HG03565 (cell line): Measurements from ENCODE around the gene NDUFS3.
A peak's percentile ranks its signal among the peaks of the same experiment; 100 is the strongest.
"Not testable (repeated sequence)": the region's sequence is repeated elsewhere in the genome, so short reads cannot be mapped to it uniquely, and the experiment has no call there.

ENCODE experiments used
- ATAC-seq: cut with Tn5 transposase; IDR thresholded peaks from one replicate; pipeline ENCODE4 v1.9.1; 2021; ENCODE audit warnings: mild to moderate bottlenecking, moderate library complexity; ENCODE audit not compliant: unreplicated experiment

The NDUFS3 gene

DNA sequence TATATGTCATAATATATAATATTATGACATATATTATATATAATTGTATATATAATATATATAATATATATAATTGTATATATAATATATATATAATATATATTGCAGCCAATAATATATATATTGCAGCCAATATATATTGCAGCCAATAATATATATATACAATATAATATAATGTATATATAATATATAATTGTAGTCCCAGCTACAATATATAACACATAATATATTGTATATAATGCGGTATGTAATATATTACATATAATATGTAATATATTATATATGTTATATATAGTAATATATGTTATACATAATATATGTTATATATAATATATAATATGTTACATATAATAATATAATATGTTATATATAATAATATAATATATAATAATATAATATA lies 20.2 kb upstream of the NDUFS3 start:
- ATAC-seq: no peak

DNA sequence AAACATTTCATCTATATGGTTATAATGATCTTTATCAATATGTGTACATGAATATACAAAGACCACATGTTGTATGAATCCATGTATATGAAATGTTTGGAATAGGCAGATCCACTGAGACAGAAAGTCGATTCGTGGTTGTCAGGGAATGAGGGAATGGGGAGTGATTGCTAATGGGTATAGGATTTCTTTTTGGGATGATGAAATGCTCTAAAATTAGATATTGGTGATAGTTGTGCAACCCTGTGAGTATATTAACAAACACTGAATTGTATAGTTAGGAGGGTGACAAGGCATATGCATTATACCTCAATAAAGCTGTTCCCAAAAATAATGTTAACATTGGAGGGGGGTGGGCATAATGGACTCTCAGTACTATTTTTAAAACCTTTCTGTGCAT lies 18.4 kb upstream of the NDUFS3 start:
- no peak for ATAC-seq

DNA sequence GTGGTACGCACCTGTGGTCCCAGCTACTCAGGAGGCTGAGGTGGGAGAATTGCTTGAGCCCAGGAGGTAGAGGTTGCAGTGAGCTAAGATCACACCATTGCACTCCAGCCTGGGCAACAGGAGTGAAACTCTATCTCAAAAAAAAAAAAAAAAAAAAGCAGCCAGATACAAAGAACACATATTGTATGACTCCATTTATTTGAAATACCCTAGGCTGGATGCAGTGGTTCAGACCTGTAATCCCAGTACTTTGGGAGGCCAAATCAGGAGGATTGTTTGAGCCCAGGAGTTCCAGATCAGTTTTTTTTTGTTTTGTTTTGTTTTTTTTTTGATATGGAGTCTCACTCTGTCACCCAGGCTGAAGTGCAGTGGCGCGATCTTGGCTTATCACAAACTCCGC lies 16.5 kb upstream of the NDUFS3 start:
- not testable (repeated sequence) for ATAC-seq

DNA sequence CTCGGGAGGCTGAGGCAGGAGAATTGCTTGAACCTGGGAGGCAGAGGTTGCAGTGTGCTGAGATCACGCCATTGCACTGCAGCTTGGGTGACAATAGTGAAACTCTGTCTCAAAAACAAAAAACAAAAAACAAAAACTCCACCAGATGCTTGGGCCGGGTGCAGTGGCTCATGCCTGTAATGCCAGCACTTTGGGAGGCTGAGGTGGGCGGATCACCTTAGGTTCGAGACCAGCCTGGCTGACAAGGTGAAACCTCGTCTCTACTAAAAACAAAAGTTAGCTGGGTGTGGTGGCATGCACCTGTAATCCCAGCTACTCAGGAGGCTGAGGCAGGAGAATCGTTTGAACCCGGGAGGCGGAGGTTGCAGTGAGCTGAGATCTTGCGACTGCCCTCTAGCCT lies 14.5 kb upstream of the NDUFS3 start:
- ATAC-seq: not testable (repeated sequence)

DNA sequence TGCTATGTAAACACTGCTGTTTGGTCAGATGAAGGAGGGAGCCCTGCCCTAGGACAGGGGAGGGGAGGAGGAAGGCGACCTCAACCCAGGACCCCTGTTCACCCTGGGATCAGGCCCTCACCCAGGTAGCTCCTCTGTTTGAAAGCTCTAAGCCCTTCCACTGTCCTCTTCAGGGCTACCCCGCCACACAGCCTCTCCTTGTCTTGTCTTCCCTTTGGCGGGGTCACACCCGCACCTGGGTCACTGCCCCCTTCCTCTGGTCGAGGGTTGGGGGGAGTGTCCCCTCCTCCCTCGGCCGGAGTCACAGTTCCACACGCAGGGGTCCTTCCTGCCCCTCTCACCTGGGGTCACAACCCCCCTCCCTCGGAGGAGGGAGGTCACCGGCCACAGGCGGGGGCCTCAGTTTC lies 13.9 kb upstream of the NDUFS3 start:
- no peak for ATAC-seq

DNA sequence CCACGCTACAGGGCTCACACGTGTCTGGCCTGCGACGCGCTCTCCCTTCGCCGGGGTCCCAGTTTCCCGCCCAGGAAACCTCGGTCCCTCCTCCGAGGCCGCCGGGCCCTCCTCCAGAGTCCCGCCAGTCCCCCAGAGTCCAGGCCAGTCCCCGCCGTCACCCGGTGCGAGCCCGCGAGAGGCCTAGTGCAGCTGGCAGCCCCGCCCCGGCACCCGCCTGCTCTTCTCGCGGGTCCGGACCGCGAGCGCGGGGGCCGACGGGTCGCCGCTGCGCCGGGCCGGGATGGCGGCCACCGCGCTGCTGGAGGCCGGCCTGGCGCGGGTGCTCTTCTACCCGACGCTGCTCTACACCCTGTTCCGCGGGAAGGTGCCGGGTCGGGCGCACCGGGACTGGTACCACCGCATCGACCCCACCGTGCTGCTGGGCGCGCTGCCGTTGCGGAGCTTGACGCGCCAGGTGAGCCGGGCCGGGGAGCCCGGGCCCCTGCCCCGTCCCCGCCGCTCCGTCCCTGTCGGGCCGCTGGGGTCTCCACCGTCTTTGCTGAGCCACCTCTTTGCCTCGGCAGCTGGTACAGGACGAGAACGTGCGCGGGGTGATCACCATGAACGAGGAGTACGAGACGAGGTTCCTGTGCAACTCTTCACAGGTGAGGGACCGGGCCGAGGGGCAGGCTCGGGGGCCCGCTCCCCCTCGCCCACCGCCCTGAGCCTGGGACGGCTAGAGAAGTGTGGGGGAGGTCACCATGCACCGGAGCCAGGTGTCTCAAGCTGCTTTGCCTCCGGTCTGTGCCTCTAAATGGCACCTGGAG lies 13.3 kb upstream of the NDUFS3 start, which contains the start of gene PTPMT1:
TSS of gene PTPMT1 (plus strand) at position 260 of the 809 bp plus-strand sequence. CDS start at position 284, 24 bp downstream.
- ATAC-seq: peak; percentile 73

DNA sequence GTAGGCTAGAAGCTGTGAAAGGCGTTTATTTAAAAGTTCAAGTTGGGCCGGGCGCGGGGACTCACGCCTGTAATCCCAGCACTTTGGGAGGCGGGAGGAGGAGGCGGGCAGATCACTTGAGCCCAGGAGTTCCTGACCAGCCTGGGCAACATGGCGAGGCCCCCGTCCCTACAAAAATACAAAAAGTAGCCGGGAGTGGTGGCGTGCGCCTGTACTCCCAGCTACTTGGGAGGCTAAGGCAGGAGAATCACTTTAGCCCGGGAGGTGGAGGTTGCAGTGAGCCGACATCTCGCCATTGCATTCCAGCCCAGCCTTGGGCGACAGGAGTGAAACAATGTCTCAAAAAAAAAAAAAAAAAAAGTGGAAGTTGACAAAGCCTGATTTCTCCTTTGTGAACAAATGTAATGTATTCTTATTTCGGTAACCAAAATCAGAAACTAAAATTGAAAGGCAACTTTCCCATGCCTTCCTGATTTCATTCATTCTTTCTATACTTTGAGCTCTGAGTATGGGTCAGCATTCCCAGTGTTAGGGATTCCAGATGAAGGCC lies 12.7 kb upstream of the NDUFS3 start:
- no peak for ATAC-seq

DNA sequence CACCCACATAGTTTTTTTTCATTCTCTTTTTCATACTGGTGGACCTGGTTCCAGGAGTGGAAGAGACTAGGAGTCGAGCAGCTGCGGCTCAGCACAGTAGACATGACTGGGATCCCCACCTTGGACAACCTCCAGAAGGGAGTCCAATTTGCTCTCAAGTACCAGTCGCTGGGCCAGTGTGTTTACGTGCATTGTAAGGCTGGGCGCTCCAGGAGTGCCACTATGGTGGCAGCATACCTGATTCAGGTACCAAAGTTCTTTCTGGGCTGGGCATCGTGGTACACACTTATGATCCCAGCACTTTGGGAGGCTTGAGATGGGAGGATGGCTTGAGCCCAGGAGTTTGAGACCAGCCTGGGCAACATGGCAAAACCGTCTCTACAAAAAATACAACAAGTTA lies 9.2 kb upstream of the NDUFS3 start:
- ATAC-seq: no peak

DNA sequence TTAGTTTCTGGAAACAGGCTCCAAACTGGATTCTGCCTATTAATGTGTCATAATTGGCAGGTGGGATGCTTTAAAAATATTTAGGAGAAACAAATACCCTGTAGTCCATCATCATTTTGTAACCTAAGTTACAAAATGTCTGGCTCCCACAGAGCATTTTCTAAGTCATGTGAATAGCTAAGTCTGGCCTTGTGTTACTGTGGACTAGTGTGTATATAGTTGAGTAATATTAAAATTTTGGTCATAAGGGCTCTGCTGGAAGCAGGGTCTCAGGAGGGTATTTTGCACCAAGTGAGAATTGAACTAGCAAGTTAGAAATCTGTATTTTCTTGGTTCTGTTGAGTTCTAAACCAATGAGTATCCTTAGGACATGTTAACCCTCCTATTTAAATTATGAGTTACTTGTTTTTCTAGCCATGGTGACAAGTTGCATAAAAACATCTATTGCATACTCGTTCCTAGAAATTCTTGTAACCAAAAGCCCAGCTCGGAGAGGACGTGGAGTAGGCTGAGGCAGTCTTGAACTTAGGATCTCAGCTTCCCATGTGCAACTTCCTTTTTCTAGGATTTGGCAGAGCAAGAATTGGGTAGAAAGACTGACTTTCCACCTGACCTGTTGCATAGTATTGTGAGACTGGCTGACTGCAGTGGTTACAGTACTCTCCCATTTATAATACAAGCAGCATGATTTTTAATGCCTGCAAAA lies 8.1 kb upstream of the NDUFS3 start:
- ATAC-seq: no peak

DNA sequence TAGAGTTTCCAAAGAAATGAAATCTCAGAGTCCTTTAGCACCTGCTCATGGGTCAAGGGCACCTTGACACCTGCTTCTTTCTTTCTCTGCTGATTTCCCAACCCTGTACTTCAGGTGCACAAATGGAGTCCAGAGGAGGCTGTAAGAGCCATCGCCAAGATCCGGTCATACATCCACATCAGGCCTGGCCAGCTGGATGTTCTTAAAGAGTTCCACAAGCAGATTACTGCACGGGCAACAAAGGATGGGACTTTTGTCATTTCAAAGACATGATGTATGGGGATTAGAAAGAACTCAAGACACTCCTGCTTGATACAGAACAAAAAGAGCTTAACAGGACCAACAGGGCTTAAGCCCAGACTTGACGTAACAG lies 7.5 kb upstream of the NDUFS3 start:
- no peak for ATAC-seq

DNA sequence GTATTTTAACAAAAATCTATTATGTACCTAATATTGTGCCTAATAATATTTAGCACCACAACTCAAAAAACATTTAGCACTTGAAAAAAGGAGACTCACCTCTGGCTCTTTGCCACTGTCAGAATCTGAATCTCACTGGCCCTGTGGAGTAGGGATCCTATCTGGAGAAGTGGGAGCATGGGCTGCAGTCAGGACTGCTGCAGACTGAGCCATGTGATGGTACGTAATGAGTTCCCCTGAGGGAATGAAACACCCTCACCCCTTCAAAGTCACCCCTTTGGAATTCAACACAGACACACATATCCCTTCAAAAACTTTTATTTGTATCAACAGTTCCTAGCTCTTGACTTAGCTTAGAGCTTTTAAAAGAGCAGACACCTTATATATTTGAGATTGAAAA lies 7.0 kb upstream of the NDUFS3 start:
- ATAC-seq: no peak

DNA sequence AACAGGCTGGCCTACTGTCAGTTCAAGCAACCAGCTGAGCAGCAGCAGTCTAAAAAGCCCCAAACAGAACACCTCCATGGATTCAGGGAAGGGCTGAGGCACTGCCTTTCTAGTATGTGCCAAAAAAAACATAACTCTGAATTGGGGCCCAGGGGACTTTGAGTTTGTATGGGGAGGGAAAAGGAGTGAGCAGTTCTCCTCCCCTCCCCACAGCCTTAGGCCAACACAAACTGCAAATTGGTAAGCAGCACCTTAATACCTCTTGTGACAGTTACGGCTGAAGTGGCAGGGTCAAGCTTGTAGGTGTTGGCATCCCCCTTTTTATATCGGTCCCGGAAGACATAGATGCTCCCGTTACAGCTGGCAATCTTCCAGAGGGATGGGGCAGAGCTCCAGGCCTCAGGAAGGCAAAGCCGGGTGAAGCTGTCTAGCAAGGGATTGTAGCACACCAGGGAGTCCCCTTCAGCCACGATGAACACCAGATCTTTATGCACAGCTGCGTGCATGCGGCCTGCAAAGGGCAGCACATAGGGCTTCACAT lies 6.1 kb upstream of the NDUFS3 start:
- ATAC-seq: no peak

DNA sequence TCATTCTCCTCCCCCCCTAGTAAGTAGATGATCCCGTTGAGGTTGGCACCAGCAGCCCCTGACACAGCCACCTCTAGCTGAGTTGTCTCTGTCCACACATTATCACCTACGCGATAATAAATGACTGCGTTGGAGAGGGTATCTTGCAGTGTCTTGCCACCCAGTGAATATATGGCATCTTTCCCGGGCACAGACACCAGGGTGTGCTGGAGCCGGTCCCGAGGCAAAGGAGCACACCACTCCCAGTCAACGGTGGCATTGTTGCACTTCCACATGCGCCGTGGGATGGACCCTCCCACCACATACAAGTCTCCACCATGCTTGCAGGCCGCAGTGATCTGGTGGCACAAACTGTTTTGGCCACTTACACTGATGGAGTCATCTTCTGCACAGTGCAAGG lies 5.6 kb upstream of the NDUFS3 start:
- ATAC-seq: no peak

DNA sequence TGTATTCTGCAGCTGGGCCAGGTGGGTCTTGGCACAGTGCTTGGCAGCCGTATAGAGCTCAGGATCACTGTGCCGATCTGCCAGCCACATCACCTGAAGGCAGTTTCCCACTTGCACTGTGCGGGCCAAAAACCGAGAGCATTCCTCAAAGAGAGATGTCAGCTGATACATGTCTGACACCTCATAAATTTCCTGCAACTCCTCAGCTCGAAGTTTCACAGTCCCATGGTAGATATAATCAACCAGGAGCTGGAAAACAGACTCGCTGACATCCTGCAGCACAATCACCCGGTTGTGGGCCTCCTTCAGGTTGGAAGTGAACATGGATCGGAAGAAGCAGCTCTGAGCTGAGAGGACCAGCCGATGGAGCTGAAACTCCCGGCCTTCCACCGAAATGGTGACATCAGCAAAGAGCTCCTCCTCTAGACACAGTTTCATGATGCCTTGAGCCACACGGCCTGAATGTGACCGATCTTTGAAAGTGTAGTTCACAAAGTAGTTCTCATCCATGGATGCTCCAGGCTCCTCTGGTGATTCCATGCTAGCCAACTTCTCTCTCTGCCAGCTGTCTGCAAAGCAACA lies 1.3 kb upstream of the NDUFS3 start:
- ATAC-seq: no peak

DNA sequence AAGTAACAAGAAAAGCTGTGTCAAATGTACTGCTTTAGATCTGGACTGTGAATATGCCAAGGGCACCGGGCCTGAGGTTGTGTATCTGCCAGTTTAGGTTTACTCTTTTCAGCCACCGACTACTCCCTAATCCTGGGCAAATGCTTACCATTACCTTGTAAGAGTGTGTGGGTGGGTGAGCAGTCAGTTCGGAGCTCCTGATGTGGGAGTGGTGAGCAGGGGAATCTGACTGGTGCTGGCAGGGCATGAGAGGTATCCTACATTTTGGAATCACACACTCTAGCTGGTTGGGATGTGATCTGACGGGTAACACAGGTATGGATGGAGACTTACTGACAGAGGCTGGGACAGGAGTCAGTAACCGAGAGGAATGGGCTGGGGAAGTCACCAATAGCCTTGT lies 5.0 kb downstream of the NDUFS3 start:
- ATAC-seq: no peak

DNA sequence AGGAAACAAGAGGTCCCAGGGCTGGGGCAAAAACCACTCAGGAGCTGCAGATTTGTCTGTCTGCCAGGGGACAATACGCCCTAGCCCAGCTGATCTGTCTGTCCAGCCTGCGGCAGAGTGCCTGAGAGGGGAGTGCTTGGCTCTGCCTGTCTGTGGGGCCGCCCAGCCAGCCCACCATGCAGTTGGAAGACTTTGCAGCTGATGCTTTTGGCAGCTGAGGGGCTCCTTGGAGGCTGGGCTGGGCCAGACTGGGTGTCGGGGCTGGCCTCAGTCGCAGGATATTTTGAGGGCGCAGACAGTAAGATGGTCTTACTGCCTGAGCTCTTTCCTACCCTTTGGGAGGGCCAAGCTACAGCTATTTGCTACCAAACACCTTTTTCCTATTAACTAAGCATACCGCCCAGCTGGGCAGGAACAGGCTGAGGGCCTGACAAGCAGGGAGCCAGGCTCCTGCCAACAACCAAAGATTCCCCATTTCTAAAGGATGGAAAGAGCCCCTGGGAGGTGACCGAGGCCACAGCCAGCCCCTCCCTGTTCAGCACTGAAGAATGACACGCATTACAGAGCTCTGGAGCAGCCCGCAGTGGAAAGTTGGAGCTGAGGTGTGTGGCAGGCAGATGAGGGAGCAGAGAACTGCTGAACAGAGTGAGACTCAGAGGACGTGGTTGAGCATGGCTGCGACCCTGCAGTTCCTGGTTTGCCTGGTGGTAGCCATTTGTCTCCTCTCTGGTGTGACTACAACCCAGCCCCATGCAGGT lies 7.4 kb downstream of the NDUFS3 start, which contains the start of gene FAM180B:
TSS of gene FAM180B (plus strand) at position 581 of the 758 bp plus-strand sequence. CDS start at position 672, 91 bp downstream.
- no peak for ATAC-seq

DNA sequence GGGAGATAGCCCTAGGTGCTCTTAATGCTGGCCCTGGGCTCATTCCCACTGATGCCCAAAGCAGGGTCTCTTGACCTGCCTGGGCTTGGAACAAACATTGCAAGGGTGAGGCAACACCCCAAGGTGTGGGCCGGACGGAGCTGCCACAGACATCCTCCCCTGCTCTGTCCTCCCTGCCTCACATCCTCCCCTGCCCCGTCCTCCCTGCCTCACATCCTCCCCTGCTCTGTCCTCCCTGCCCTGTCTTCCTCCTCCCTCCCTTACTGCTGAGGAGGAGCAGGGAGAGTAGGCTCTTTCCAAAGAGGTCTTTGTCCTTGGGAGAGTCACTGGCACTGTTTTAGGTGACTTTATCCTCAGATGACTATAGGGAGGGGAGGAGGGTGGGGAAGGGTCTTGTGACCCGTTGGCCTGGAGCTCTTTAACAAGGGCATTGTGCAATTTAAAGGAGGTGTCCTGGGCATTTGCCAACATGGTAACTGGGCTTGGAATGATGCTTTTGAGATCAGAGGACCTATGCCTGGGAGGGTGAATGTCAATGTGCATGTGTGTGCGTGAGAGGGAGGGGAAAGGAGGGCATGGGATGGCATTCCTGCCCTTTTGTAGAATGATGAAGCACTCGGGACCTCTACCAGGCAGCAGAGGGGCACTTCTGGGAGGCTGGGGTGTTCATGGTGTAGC lies 8.3 kb downstream of the NDUFS3 start:
- ATAC-seq: no peak

DNA sequence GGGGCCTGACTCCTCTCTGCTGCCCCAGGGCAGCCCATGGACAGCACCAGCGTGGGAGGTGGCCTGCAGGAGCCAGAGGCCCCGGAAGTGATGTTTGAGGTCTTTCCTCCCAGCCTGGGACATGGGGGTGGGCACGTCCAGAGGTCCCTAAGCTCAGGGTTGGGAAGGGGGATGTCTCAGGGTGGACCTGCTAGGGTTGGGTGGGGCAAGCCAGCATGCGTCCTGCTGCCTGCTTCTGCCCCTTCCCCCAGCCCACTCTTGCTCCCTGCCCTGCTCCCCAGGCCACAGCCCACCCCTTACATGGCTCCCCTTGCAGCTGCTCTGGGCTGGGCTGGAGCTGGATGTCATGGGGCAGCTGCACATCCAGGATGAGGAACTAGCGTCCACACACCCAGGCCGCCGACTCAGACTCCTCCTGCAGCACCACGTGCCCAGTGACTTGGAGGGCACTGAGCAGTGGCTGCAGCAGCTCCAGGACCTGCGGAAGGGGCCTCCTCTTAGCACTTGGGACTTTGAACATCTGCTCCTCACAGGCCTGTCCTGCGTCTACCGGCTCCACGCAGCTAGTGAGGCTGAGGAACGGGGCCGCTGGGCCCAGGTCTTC lies 9.0 kb downstream of the NDUFS3 start:
- no peak for ATAC-seq

DNA sequence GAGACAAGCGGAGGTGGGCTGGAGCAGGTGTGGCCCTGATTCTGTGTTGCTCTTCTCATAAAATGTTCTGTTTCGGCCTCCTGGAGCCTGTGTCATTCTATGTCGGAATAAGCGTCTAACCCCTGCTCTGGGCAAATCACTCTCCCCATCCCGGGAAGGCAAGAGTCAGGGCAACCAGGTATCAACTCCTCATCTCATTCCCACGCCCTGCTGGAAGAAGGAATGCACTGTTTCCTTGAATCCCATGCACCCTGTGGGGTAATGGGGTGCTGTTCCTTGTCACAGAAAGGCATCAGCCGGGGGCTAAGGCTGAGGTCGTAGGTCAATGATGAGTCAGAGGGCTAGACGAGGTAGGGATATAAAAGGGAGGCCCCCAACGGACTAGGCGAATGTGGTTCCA lies 10.2 kb downstream of the NDUFS3 start:
- no peak for ATAC-seq

DNA sequence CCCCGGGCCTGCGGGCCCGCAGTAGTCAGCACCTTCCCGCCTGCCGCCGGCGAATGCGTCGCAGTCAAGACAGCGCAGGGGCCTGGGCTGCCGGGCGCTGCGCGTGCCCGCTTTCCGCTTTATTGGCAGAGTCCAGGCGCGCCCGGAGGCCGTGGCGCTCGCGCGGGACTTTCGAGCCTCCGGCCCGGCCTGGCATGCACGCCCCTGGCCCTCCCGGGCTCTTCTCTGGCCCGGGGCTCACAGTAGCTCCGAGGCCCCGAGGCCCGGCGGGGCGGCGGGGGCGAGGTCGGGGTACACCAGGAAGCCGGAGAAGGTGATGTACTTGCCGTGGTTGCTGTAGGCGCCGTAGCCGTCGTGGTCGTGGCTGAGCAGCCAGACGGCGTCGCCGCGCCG lies 10.7 kb downstream of the NDUFS3 start:
- no peak for ATAC-seq
